Heart left ventricle (tissue), 16 donors: Measurements from ENCODE around the gene GBP3. TPM values are rescaled to one million over a fixed set of nuclear protein-coding genes. Genes with fewer than 3 reads are reported as not detected.
"Not testable (repeated sequence)": the region's sequence is repeated elsewhere in the genome, so short reads cannot be mapped to it uniquely, and the experiment has no call there.

Experiments
- ATAC-seq, 4 donors: fragments of 200-7000 bp; cut with Tn5 transposase; one replicate each; pipeline ENCODE4 v1.9.1; 2020 to 2022; ENCODE audit warnings: moderate library complexity in 4 of 4, mild to moderate bottlenecking in 3 of 4, moderate number of reproducible peaks in 1 of 4
- DNase-seq, 5 donors: peaks; one replicate each; pipeline ENCODE4 v3.0.0-alpha.2; 2020
- H3K27ac ChIP-seq, 12 donors: fragments of 200-600 bp; sonication (generic) in 4 of 12; one replicate each; pipeline versions ENCODE4 v1.5.0 to v1.8.0; 2016 to 2022; ENCODE audit warnings: mild to moderate bottlenecking in 2 of 12
- H3K27me3 ChIP-seq, 9 donors: fragments of 200-600 bp; sonication (generic) in 2 of 9; one replicate each; pipeline versions ENCODE4 v1.5.1 to v1.8.0; 2016 to 2022; ENCODE audit warnings: mild to moderate bottlenecking in 3 of 9
- H3K36me3 ChIP-seq, 9 donors: fragments of 200-600 bp; sonication (generic) in 2 of 9; one replicate each; pipeline versions ENCODE4 v1.5.0 to v1.8.0; 2018 to 2022; ENCODE audit warnings: mild to moderate bottlenecking in 2 of 9
- H3K4me1 ChIP-seq, 12 donors: fragments of 200-600 bp; sonication (generic) in 4 of 12; one replicate each; pipeline versions ENCODE4 v1.5.0 to v1.8.0; 2016 to 2022; ENCODE audit warnings: mild to moderate bottlenecking in 3 of 12
- H3K4me3 ChIP-seq, 12 donors: fragments of 200-600 bp; sonication (generic) in 4 of 12; one replicate each; pipeline versions ENCODE4 v1.5.0 to v1.8.0; 2017 to 2022; ENCODE audit warnings: mild to moderate bottlenecking in 9 of 12, moderate library complexity in 4 of 12
- H3K9me3 ChIP-seq, 12 donors: fragments of 200-600 bp; sonication (generic) in 4 of 12; one replicate each; pipeline versions ENCODE4 v1.5.0 to v1.8.0; 2016 to 2022; ENCODE audit warnings: mild to moderate bottlenecking in 1 of 12
- POLR2A ChIP-seq, 2 donors: fragments of 450-650 bp; IDR thresholded peaks; one replicate each; pipeline ENCODE4 v1.6.1; 2017; ENCODE audit warnings: antibody characterized with exemption in 2 of 2, mild to moderate bottlenecking in 2 of 2, moderate library complexity in 2 of 2
- WGBS, 4 donors: extraction: QIAGEN DNeasy Blood & Tissue Kit in 2 of 4; methylation state at CpG; one replicate each; pipeline versions ENCODE4 v1.1.5 to v1.1.7; 2013 to 2018; 5-methylcytosine and 5-hydroxymethylcytosine counted together
- intact Hi-C, 10 donors: fragments of 100-400 bp; cut with DNase I; formaldehyde crosslinking; loops; one replicate each; pipeline versions ENCODE4 v1.11.1 to v1.14.2; 2022
- polyA plus RNA-seq, 2 donors: library from polyadenylated mRNA; stranded (reverse); fragments of 200-250 nt; gene quantifications; one replicate each; pipeline ENCODE4 v1.2.3, GENCODE V29; 2013
- total RNA-seq, 9 donors: library from RNA; depleted of rRNA in 2 of 9; stranded (reverse); fragments of >200 nt in 2 of 9; fragmentation: NEBNext Ultra II Directional in 3 of 9; extraction: Animal tissue kit (Norgen Biotek cat#: 25700) in 3 of 9; gene quantifications; one replicate each; pipeline versions ENCODE4 v1.1.0 to v1.2.4, GENCODE V29; 2016 to 2023
- TF ChIP-seq, protein P1 (sequence below), 12 donors: fragments of 200-600 bp; sonication (generic) in 4 of 12; IDR thresholded peaks; one replicate each; pipeline versions ENCODE4 v1.5.0 to v1.8.0; 2018 to 2022; ENCODE audit warnings: antibody characterized with exemption in 12 of 12, mild to moderate bottlenecking in 5 of 12
- donor health status: ischemic (EF 13 %, LVEDD 7.1; RV severe dilation, severe dysfunction).
- donor health status: healthy with polysubstance abuse.
- donor health status: DM: no; HTN: yes; CAD: no.
- donor health status: DM: no; HTN: no; CAD: no.
- donor health status: ischemic (EF 25% LVEDD 6.9; RV normal size, moderate dysfunction).
- donor health status: ischemic (EF 25% LVEDD 5.7; RV mildly dilated, moderate dysfunction).
- donor health status: healthy.
- donor health status: DM: yes; HTN: yes; CAD: no.
- donor health status: ischemic (EF 35%, LVEDD 5.7; RV mildly dilated, moderate dysfunction).
- donor health status: nonischemic (EF 11% LVEDD 7.7; RV severe dilation, severe dysfunction).
- donor health status: DM: yes; HTN: yes; CAD: no.
- donor health status: PGD.
- donor health status: ischemic (EF 29% LVEDD 5.4; RV normal size, mild dysfunction).
- donor health status: nonischemic (EF 23%, LVEDD 6.1; RV moderate dilation, normal function).

The GBP3 gene
- total and polyA plus RNA-seq, 11 donors = 1.2 to 30.1 (median 5.3) TPM

DNA sequence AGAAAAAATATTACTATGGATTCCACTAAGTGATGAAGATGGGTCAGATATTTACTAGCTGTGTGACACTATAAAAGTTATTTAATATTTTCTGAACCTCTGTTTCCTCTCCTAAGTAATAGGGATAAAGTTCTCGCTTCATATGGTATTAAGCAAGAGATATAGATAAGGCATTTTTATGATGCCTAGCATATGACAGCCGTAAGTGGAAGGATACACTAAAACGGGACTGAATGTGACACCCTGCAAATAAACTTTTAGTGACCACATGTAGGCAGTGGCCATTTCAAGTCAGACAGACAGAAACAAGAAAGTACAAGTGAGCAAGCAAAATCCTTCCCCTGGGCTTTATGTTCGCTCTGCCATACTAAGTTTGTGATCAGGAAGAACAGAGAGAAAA lies 14.2 kb downstream of the GBP3 start:
- no peak for ATAC-seq
- TF ChIP-seq, protein P1, sequence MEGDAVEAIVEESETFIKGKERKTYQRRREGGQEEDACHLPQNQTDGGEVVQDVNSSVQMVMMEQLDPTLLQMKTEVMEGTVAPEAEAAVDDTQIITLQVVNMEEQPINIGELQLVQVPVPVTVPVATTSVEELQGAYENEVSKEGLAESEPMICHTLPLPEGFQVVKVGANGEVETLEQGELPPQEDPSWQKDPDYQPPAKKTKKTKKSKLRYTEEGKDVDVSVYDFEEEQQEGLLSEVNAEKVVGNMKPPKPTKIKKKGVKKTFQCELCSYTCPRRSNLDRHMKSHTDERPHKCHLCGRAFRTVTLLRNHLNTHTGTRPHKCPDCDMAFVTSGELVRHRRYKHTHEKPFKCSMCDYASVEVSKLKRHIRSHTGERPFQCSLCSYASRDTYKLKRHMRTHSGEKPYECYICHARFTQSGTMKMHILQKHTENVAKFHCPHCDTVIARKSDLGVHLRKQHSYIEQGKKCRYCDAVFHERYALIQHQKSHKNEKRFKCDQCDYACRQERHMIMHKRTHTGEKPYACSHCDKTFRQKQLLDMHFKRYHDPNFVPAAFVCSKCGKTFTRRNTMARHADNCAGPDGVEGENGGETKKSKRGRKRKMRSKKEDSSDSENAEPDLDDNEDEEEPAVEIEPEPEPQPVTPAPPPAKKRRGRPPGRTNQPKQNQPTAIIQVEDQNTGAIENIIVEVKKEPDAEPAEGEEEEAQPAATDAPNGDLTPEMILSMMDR (IDR thresholded peaks at IDR 0.05) = no peak
- H3K4me3 ChIP-seq = no peak overlapping the region
- H3K36me3 ChIP-seq = peaks cover 0 to 95% (median 68%) of the 10 kb centered on the region in 9 donors
- intact Hi-C loops = loop anchor here in 1 of 10 donors (10.0 kb wide), 1 partner anchor 256 kb away; no protein-coding TSS in a partner anchor
- no peaks in the 10 kb centered on the region for H3K9me3 ChIP-seq
- no peaks in the 10 kb centered on the region for H3K27me3 ChIP-seq
- no peak for DNase-seq
- H3K27ac ChIP-seq = no peak overlapping the region
- H3K4me1 ChIP-seq = no peaks in the 10 kb centered on the region
- 83 to 87% (median 84%) methylated on average over 4 of the region's 4 CpGs for WGBS, 4 donors

DNA sequence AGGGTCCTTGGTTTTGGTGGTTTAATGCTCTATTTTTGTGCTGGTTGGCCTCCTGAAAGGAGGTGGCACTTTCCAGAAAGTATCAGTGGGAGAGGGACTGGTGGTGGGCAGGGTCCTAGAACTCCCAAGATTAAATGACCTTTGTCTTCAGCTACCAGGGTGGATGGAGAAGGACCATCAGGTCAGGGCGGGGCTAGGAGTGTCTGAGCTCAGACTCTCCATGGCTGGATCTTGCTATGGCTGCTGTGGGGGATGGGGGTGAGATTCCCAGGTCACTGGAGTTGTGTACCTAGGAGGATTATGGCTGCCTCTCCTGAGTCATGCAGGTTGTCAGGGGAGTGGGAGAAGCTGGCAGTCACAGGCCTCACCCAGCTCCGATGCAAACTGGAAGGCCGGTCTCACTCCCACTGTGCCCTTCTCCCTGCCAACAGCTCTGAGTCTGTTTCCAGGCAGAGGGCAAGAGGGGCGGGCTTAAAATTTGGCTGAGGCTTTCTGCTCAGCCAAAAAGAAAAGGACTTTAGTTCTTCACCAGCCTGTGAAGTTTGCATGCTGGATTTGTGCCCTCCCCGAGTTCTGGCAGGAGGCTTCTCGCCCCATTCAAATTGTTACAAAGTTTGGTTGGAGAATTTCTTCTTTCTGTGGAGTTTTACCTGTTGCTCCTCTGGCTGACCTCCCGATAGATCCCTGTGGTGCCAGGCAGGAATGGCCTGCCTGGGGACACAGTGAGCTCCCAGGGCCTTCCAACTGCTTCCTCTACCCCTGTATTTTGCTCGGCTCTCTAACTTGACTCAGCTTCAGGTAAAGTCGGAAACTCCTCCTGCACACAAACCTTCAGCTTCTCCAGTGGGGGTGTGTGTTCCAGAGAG lies 17.1 kb downstream of the GBP3 start:
- Histone ChIP-seq H3K27me3 (no peaks in the 10 kb centered on the region), H3K36me3 (peaks cover 0 to 65% (median 49%) of the 10 kb centered on the region in 9 donors), H3K9me3 (no peaks in the 10 kb centered on the region), H3K4me3 (no peak overlapping the region), H3K27ac (no peak overlapping the region), H3K4me1 (no peaks in the 10 kb centered on the region)
- no peak for DNase-seq
- 90 to 93% (median 92%) methylated on average over 7 to 9 of the region's 9 CpGs for WGBS, 4 donors
- intact Hi-C loops = loop anchor here in 1 of 10 donors (10.0 kb wide), 1 partner anchor 259 kb away; no protein-coding TSS in a partner anchor
- TF ChIP-seq, protein P1 (IDR thresholded peaks at IDR 0.05) = no peak
- TF ChIP-seq POLR2A (IDR thresholded peaks at IDR 0.05) = no peak
- no peak for ATAC-seq

DNA sequence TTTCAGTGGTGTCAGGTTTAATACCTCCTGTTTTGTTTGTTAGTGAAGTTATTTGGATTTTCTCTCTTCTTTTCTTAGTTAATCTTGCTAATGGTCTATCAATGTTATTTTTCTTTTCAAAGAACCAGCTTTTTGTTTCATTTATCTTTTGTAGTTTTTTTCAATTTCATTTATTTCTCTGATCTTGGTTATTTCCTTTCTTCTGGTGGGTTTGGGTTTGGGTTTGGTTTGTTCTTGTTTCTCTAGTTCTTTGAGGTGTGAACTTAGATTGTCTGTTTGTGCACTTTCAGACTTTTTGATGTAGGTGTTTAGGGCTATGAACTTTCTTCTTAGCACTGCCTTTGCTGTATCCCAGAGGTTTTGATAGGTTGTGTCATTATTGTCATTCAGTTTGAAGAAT lies 20.5 kb downstream of the GBP3 start:
- not testable (repeated sequence) for ATAC-seq, DNase-seq, H3K4me1 ChIP-seq, H3K9me3 ChIP-seq, H3K27me3 ChIP-seq, H3K27ac ChIP-seq, H3K4me3 ChIP-seq
- intact Hi-C loops = loop anchor here in 3 of 10 donors (5.0 to 10.0 kb wide), 3 partner anchors 263 to 455 kb away; partner anchors contain the start of gene GBP6 (in 1 of the 3)
- peaks cover 0 to 32% (median 15%) of the 10 kb centered on the region in 9 donors for H3K36me3 ChIP-seq

DNA sequence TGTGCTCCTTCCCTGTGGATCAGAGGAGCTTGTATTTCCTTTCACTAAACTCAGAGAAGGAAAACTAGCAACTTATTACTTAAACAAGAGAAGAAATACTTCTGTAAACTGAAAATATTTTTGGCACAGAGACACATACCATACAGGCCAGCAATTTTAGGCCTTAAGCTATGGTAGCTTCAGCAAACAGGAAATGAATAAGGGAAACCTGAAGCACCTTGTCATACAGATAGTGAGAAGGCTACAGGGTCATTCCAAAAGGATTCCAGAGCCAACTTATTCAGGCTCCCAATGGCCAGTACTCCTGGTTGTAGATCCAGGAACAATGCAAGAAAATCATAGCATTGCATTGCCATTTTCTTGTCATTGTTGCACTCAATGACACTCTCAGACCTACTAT lies 21.2 kb downstream of the GBP3 start:
- intact Hi-C loops = loop anchor here in 3 of 10 donors (2.0 to 10.0 kb wide), 4 partner anchors 263 to 456 kb away; partner anchors contain the start of gene GBP6 (in 1 of the 3)

More for the DNA sequence above, 21.2 kb downstream of the GBP3 start:
- H3K4me3 ChIP-seq = no peak overlapping the region
- H3K27ac ChIP-seq = no peak overlapping the region
- TF ChIP-seq POLR2A (IDR thresholded peaks at IDR 0.05) = no peak
- TF ChIP-seq, protein P1 (IDR thresholded peaks at IDR 0.05) = no peak
- H3K4me1 ChIP-seq = no peaks in the 10 kb centered on the region
- ATAC-seq = no peak
- H3K27me3 ChIP-seq = no peaks in the 10 kb centered on the region
- no peak for DNase-seq
- no peaks in the 10 kb centered on the region for H3K9me3 ChIP-seq
- H3K36me3 ChIP-seq = peaks cover 0 to 25% (median 8%) of the 10 kb centered on the region in 9 donors
